PC-3 (cell line): ENCODE data around the gene A2ML1. TPM values are rescaled to one million over a fixed set of nuclear protein-coding genes. Genes with fewer than 3 reads are reported as not detected.

Experiments used
- ATAC-seq: fragments of 200-7000 bp; cut with Tn5 transposase; 2 replicates; pipeline ENCODE4 v1.9.1; 2020; ENCODE audit warnings: mild to moderate bottlenecking, moderate library complexity
- BruUV-seq: library from RNA; stranded (reverse); fragments of 400-500 nt; replicated peaks from 2 replicates; lab custom pipeline; 2021; lab: Mats Ljungman, UMichigan
- CTCF ChIA-PET: fragments of 300-600 bp; sonication (Branson Sonifier 250); formaldehyde crosslinking; loops from one replicate; lab custom pipeline; 2022; ENCODE audit warnings: antibody characterized with exemption; lab: Charles Lee
- POLR2A ChIA-PET: fragments of 300-600 bp; sonication (Branson Sonifier 250); formaldehyde crosslinking; loops from one replicate; lab custom pipeline; 2022; ENCODE audit warnings: antibody characterized with exemption; ENCODE audit not compliant: unreplicated experiment; lab: Charles Lee
- DNase-seq: peaks from one replicate; pipeline ENCODE4 v3.0.0-alpha.2; 2015
- H2AFZ ChIP-seq: fragments of 300-600 bp; sonication (generic); 2 replicates; pipeline ENCODE4 v1.6.0; 2016; ENCODE audit warnings: antibody characterized with exemption, low read length
- H3F3A ChIP-seq: fragments of 300-600 bp; sonication (generic); one replicate; pipeline ENCODE4 v1.6.0; 2017; ENCODE audit warnings: antibody characterized with exemption, low read length, control low read depth, mild to moderate bottlenecking; ENCODE audit not compliant: unreplicated experiment
- H3K27ac ChIP-seq: fragments of 300-600 bp; sonication (generic); 2 replicates; pipeline ENCODE4 v1.5.1; 2016; ENCODE audit warnings: mild to moderate bottlenecking, low read length
- H3K27me3 ChIP-seq: fragments of 300-600 bp; sonication (generic); 2 replicates; pipeline ENCODE4 v1.6.1; 2016; ENCODE audit warnings: low read length, mixed read lengths
- H3K36me3 ChIP-seq: fragments of 300-600 bp; sonication (generic); 2 replicates; pipeline ENCODE4 v1.6.1; 2016; ENCODE audit warnings: low read depth, mixed run types, low read length, mixed read lengths
- H3K4me1 ChIP-seq: fragments of 300-600 bp; sonication (generic); 2 replicates; pipeline ENCODE4 v1.5.1; 2016; ENCODE audit warnings: low read length; ENCODE audit not compliant: insufficient read depth
- H3K4me2 ChIP-seq: fragments of 300-600 bp; sonication (generic); 2 replicates; pipeline ENCODE4 v1.6.0; 2016; ENCODE audit warnings: low read length
- H3K4me3 ChIP-seq: fragments of 300-600 bp; sonication (generic); 2 replicates; pipeline ENCODE4 v1.5.1; 2016; ENCODE audit warnings: mild to moderate bottlenecking, low read length, mixed read lengths
- H3K79me2 ChIP-seq: fragments of 300-600 bp; sonication (generic); 2 replicates; pipeline ENCODE4 v1.6.1; 2017; ENCODE audit warnings: low read length, mixed read lengths
- H3K9ac ChIP-seq: fragments of 300-600 bp; sonication (generic); 2 replicates; pipeline ENCODE4 v1.6.0; 2016; ENCODE audit warnings: mild to moderate bottlenecking, low read length
- H3K9me2 ChIP-seq: fragments of 300-600 bp; sonication (generic); replicated peaks from 2 replicates; pipeline ENCODE4 v1.6.1; 2016; ENCODE audit warnings: mixed run types, low read length, mixed read lengths
- H3K9me3 ChIP-seq: fragments of 300-600 bp; sonication (generic); 2 replicates; pipeline ENCODE4 v1.6.1; 2016; ENCODE audit warnings: low read length, mixed read lengths
- H4K20me1 ChIP-seq: fragments of 300-600 bp; sonication (generic); 2 replicates; pipeline ENCODE4 v1.6.1; 2016; ENCODE audit warnings: low read length, mixed read lengths
- EZH2 ChIP-seq: fragments of 300-600 bp; sonication (generic); IDR thresholded peaks from one replicate; pipeline ENCODE4 v1.6.1; 2017; ENCODE audit warnings: antibody characterized with exemption, mild to moderate bottlenecking, low read length; ENCODE audit not compliant: unreplicated experiment
- EZH2phosphoT487 ChIP-seq: fragments of 300-600 bp; sonication (generic); IDR thresholded peaks from 2 replicates; pipeline ENCODE4 v1.6.1; 2018; ENCODE audit warnings: mild to moderate bottlenecking, antibody characterized with exemption, low read length, borderline replicate concordance
- intact Hi-C: fragments of 100-400 bp; cut with micrococcal nuclease; formaldehyde crosslinking; loops from 2 replicates; pipeline ENCODE4 v1.9.0; 2023
- total RNA-seq: library from RNA; depleted of rRNA; stranded (reverse); fragments of >200 nt; gene quantifications from 2 replicates; pipeline ENCODE4 v1.2.3, GENCODE V29; 2014
- TF ChIP-seq, protein P1 (sequence below): fragments of 300-600 bp; sonication (generic); conservative IDR thresholded peaks from 2 replicates; pipeline ENCODE4 v1.5.1; 2017; ENCODE audit warnings: antibody characterized with exemption, low read depth, mild to moderate bottlenecking, low read length

A2ML1 gene
- total RNA-seq, 1 experiment from 2014 or later: 0.36 TPM

DNA sequence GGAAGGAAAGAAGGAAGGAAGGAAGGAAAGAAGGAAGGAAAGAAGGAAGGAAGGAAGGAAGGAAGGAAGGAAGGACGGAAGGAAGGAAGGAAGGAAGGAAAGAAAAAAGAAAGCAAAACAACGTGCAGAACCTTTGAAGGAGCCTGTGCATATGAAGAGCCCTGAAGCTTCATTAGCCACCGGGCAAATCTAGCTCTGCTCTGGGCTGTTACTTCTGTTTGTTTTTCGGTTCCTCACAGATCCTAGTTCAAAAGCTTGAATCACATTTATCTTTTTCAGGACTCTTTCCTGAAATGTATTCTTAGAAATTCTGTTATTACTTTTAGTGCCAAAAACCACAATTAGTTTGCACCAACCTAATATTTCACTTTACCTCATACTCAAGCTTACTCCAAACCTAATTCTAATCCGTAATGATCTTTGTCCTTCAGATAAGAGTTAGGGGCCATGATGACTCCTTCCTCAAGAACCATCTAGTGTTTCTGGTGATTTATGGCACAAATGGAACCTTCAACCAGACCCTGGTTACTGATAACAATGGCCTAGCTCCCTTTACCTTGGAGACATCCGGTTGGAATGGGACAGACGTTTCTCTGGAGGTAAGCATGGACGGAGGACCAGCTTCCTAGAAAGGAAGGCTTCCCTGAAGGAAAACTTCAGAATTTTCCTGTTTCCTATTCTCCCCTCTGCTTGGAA, 18.7 kb downstream of the A2ML1 start:
- H2AFZ ChIP-seq: no peak overlapping the region
- no peak overlapping the region for H3K27ac ChIP-seq
- BruUV-seq: no TSS peak
- no peak overlapping the region for H3K9ac ChIP-seq
- no peaks in the 10 kb centered on the region for H3K79me2 ChIP-seq
- no peaks in the 10 kb centered on the region for H3K9me3 ChIP-seq
- POLR2A ChIA-PET: no interaction called here
- H3K36me3 ChIP-seq: no peaks in the 10 kb centered on the region
- H4K20me1 ChIP-seq: no peaks in the 10 kb centered on the region
- H3K4me2 ChIP-seq: no peak overlapping the region
- no peak for DNase-seq
- H3K4me1 ChIP-seq: no peaks in the 10 kb centered on the region
- no peak overlapping the region for H3K4me3 ChIP-seq
- 0 out of 2 replicates have a peak, but pooled peaks cover 8% of the 10 kb centered on the region for H3K27me3 ChIP-seq
- intact Hi-C loops: no loop called here
- CTCF ChIA-PET: interaction anchor here (0.6 kb wide), 1 partner anchor 283 kb away, joined by 3 read pairs; no protein-coding TSS in a partner anchor
- no peaks in the 10 kb centered on the region for H3K9me2 ChIP-seq
- ATAC-seq: no peak
- no peaks in the 10 kb centered on the region for H3F3A ChIP-seq
- TF ChIP-seq, protein P1, sequence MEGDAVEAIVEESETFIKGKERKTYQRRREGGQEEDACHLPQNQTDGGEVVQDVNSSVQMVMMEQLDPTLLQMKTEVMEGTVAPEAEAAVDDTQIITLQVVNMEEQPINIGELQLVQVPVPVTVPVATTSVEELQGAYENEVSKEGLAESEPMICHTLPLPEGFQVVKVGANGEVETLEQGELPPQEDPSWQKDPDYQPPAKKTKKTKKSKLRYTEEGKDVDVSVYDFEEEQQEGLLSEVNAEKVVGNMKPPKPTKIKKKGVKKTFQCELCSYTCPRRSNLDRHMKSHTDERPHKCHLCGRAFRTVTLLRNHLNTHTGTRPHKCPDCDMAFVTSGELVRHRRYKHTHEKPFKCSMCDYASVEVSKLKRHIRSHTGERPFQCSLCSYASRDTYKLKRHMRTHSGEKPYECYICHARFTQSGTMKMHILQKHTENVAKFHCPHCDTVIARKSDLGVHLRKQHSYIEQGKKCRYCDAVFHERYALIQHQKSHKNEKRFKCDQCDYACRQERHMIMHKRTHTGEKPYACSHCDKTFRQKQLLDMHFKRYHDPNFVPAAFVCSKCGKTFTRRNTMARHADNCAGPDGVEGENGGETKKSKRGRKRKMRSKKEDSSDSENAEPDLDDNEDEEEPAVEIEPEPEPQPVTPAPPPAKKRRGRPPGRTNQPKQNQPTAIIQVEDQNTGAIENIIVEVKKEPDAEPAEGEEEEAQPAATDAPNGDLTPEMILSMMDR: no peak
- TF ChIP-seq EZH2 (no peak), EZH2phosphoT487 (no peak)

DNA sequence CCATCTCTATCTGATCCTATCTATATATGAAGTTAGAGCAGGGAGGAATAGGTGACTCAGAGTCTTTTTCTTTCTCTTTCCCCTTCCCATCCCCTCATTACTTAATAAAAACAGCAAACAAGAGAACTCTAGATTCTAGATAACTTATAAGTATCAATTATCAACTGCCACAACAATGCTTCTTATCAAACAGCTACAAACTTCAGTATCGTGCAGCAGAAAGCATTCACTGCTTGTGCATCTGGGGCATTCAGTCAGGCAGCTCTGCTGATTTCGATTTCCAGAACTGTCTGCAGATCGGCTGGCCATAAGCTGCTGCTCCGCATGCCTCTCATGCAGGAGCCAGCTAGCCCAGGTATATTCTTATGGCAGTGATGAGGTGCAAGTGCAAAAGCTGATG, 19.4 kb downstream of the A2ML1 start:
- POLR2A ChIA-PET: no interaction called here
- no peak for DNase-seq
- no TSS peak for BruUV-seq

DNA sequence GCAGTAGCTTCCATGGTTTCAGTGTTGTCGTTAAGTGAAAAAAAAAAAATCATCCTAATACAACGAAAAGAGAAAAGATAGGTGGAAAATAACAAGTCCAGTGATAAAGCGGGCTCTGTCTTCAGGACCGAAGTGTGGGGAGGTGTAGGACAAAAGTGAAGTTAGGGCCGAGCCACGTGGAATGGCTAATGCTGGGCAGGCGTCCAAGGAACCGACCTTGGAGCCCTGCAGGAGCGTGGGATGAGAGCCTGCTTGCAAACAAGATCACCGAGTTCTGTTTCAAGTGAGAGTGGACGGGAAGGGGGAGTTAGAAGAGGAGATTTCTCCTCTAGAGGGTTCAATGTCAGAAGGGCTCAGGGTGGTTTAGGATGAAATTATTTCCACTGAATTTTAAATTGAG, 22.2 kb downstream of the A2ML1 start:
- Histone ChIP-seq H3K4me3 (no peak overlapping the region), H3K9me2 (no peaks in the 10 kb centered on the region), H2AFZ (no peak overlapping the region), H3K9ac (no peak overlapping the region), H3K27me3 (0 out of 2 replicates have a peak, but pooled peaks cover 5% of the 10 kb centered on the region), H3K4me2 (no peak overlapping the region), H4K20me1 (no peaks in the 10 kb centered on the region), H3K9me3 (no peaks in the 10 kb centered on the region), H3F3A (no peaks in the 10 kb centered on the region), H3K79me2 (no peaks in the 10 kb centered on the region), H3K27ac (no peak overlapping the region), H3K4me1 (no peaks in the 10 kb centered on the region), H3K36me3 (no peaks in the 10 kb centered on the region)
- ChIA-PET POLR2A (no interaction called here), CTCF (no interaction called here)
- ATAC-seq: no peak
- intact Hi-C loops: no loop called here
- no peak for DNase-seq
- no TSS peak for BruUV-seq
- TF ChIP-seq EZH2phosphoT487 (no peak), EZH2 (no peak)
- TF ChIP-seq, protein P1: no peak

More for the DNA sequence above, 19.4 kb downstream of the A2ML1 start:
- ATAC-seq: no peak
- no peaks in the 10 kb centered on the region for H3K9me3 ChIP-seq
- H3K4me3 ChIP-seq: no peak overlapping the region
- H4K20me1 ChIP-seq: no peaks in the 10 kb centered on the region
- H3K9me2 ChIP-seq: no peaks in the 10 kb centered on the region
- H3K79me2 ChIP-seq: no peaks in the 10 kb centered on the region
- no peak overlapping the region for H2AFZ ChIP-seq
- no peaks in the 10 kb centered on the region for H3K36me3 ChIP-seq
- H3F3A ChIP-seq: no peaks in the 10 kb centered on the region
- intact Hi-C loops: no loop called here
- H3K4me1 ChIP-seq: no peaks in the 10 kb centered on the region
- no peak overlapping the region for H3K27ac ChIP-seq
- TF ChIP-seq EZH2phosphoT487: no peak
- no peak for TF ChIP-seq EZH2
- H3K27me3 ChIP-seq: 0 out of 2 replicates have a peak, but pooled peaks cover 8% of the 10 kb centered on the region
- no peak overlapping the region for H3K4me2 ChIP-seq
- CTCF ChIA-PET: no interaction called here
- H3K9ac ChIP-seq: no peak overlapping the region
